Psoas muscle (tissue), 8 donors: Measurements from ENCODE around the gene RPP25L. TPM values are rescaled to one million over a fixed set of nuclear protein-coding genes. Genes with fewer than 3 reads are reported as not detected.

Experiments used
- ATAC-seq, 4 donors: fragments of 200-7000 bp; cut with Tn5 transposase; one replicate each; pipeline ENCODE4 v1.9.1; 2020; ENCODE audit warnings: moderate library complexity in 3 of 4, mild to moderate bottlenecking in 2 of 4
- DNase-seq, 2 donors: peaks; one replicate each; pipeline ENCODE4 v3.0.0-alpha.2; 2020
- H3K27ac ChIP-seq: fragments of 200-600 bp; one replicate; pipeline ENCODE4 v1.8.0; 2022
- H3K27me3 ChIP-seq, 3 donors: fragments of 200-600 bp in 1 of 3; one replicate each; pipeline versions ENCODE4 v1.6.1 to v1.8.0; 2013 to 2022; ENCODE audit warnings: low read length in 2 of 3, mild to moderate bottlenecking in 2 of 3, moderate library complexity in 1 of 3; ENCODE audit not compliant: insufficient read depth in 3 of 3
- H3K36me3 ChIP-seq, 2 donors: fragments of 200-600 bp in 1 of 2; one replicate each; pipeline versions ENCODE4 v1.6.1 to v1.8.0; 2013 to 2022; ENCODE audit warnings: low read depth in 1 of 2, mild to moderate bottlenecking in 1 of 2, moderate library complexity in 1 of 2; ENCODE audit not compliant: insufficient read depth in 1 of 2
- H3K4me1 ChIP-seq: fragments of 200-600 bp; one replicate; pipeline ENCODE4 v1.8.0; 2022
- H3K4me3 ChIP-seq: fragments of 200-600 bp; one replicate; pipeline ENCODE4 v1.8.0; 2022; ENCODE audit warnings: mild to moderate bottlenecking
- H3K9me3 ChIP-seq: fragments of 200-600 bp; one replicate; pipeline ENCODE4 v1.8.0; 2022
- WGBS, 3 donors: extraction: QIAGEN DNeasy Blood & Tissue Kit; methylation state at CpG; one replicate each; pipeline versions ENCODE4 v1.1.6 to v1.1.7; 2013; 5-methylcytosine and 5-hydroxymethylcytosine counted together
- intact Hi-C, 2 donors: fragments of 100-400 bp; cut with DNase I; formaldehyde crosslinking; loops; one replicate each; pipeline versions ENCODE4 v1.11.0 to v1.14.2; 2022
- polyA plus RNA-seq, 3 donors: library from polyadenylated mRNA; stranded (reverse); fragments of 200-250 nt; gene quantifications; one replicate each; pipeline ENCODE4 v1.2.3, GENCODE V29; 2013
- total RNA-seq, 4 donors: library from RNA; stranded (reverse); fragmentation: NEBNext Ultra II Directional in 2 of 4; extraction: Animal tissue kit (Norgen Biotek cat#: 25700) in 2 of 4; gene quantifications; one replicate each; pipeline versions ENCODE4 v1.2.1 to v1.2.4, GENCODE V29; 2021 to 2023
- TF ChIP-seq, protein P1 (sequence below): fragments of 200-600 bp; IDR thresholded peaks from one replicate; pipeline ENCODE4 v1.8.0; 2022; ENCODE audit warnings: antibody characterized with exemption
- donor health status: healthy with polysubstance abuse.
- donor health status: DM: no; HTN: no; CAD: no; lungs with moderate emphysema.
- donor health status: Bipolar disorder and iron deficiency.
- donor health status: healthy.
- donor health status: DM: yes; HTN: yes; CAD: no.
- donor health status: DM: no; HTN: no; CAD: no.
- donor health status: DM: no; HTN: no; CAD: no.
- donor health status: DM: yes; HTN: yes; CAD: no.

Gene RPP25L
- total and polyA plus RNA-seq, 7 donors = 58.5 to 124 (median 69.7) TPM

DNA sequence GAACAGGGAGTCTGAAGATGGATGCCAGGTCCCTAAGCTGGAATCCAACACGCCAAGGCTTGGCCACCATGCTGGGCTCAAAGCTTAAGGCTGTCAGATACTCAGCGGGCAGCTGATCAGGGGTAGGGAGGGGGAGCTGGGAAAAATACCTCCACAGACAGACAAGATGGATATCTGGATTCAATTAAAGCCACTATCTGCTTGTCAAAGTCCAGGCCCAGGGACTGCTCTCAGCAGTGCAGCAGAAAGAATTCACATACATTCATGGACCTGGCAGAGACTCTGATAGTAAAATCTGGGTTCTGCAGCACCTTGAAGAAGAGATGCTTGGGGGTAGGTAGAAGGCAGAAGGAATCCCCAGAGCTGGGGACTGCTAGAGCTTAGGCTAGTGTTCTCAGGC, 3.2 kb upstream of the RPP25L start:
- Histone ChIP-seq H3K36me3 (peaks cover 3 to 57% of the 10 kb centered on the region in 2 donors), H3K4me3 (no peak overlapping the region), H3K4me1 (peaks cover 30% of the 10 kb centered on the region), H3K27ac (no peak overlapping the region), H3K9me3 (no peaks in the 10 kb centered on the region), H3K27me3 (no peaks in the 10 kb centered on the region)
- WGBS, 3 donors = 71 to 93% (median 75%) methylated on average over 2 of the region's 2 CpGs
- no peak for ATAC-seq
- intact Hi-C loops = no loop called here
- TF ChIP-seq, protein P1, sequence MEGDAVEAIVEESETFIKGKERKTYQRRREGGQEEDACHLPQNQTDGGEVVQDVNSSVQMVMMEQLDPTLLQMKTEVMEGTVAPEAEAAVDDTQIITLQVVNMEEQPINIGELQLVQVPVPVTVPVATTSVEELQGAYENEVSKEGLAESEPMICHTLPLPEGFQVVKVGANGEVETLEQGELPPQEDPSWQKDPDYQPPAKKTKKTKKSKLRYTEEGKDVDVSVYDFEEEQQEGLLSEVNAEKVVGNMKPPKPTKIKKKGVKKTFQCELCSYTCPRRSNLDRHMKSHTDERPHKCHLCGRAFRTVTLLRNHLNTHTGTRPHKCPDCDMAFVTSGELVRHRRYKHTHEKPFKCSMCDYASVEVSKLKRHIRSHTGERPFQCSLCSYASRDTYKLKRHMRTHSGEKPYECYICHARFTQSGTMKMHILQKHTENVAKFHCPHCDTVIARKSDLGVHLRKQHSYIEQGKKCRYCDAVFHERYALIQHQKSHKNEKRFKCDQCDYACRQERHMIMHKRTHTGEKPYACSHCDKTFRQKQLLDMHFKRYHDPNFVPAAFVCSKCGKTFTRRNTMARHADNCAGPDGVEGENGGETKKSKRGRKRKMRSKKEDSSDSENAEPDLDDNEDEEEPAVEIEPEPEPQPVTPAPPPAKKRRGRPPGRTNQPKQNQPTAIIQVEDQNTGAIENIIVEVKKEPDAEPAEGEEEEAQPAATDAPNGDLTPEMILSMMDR = no peak
- no peak for DNase-seq

DNA sequence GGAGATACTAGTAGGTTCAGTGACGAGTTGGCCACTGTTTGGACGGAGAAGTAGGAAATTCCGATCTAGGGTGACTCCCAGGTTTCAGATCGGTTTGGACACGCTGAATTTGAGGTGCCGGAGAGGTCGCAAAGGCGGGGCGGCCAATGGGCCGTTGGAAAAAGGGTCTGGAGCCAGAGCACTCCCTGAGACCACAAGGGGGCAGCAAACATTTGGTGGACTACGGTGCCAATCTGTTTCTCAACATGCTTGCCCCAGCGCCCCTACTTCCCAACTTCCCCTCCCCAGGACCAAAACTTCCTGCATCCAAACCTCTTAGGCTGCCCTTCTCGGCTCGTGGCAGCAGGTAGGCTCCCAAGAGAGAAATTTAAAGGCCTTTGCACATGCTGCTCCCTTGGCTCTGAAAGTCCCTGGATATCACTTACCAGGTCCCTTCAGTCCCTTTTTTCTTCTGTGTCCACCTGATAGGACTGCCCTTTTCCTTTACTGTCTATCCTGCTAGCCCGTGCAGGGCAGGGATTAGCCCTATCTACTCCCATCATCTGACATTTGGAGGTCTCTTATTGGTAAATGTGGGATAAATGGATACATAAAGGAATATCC, 992 bp upstream of the RPP25L start:
- TF ChIP-seq, protein P1 = peak; percentile 82
- Histone ChIP-seq H3K4me3 (peak overlapping the region; percentile 73), H3K36me3 (peaks cover 3 to 48% of the 10 kb centered on the region in 2 donors), H3K27me3 (no peaks in the 10 kb centered on the region), H3K4me1 (peaks cover 26% of the 10 kb centered on the region), H3K27ac (peak overlapping the region; percentile 84), H3K9me3 (no peaks in the 10 kb centered on the region)
- 1 to 2% (median 1%) methylated on average over 15 of the region's 15 CpGs for WGBS, 3 donors
- peak; percentile 62 to 82 (median 71) for ATAC-seq
- DNase-seq = peak; percentile 75 to 84
- intact Hi-C loops = loop anchor here in 1 of 2 donors (1.0 to 5.0 kb wide), 2 partner anchors 19 to 89 kb away; no protein-coding TSS in a partner anchor

DNA sequence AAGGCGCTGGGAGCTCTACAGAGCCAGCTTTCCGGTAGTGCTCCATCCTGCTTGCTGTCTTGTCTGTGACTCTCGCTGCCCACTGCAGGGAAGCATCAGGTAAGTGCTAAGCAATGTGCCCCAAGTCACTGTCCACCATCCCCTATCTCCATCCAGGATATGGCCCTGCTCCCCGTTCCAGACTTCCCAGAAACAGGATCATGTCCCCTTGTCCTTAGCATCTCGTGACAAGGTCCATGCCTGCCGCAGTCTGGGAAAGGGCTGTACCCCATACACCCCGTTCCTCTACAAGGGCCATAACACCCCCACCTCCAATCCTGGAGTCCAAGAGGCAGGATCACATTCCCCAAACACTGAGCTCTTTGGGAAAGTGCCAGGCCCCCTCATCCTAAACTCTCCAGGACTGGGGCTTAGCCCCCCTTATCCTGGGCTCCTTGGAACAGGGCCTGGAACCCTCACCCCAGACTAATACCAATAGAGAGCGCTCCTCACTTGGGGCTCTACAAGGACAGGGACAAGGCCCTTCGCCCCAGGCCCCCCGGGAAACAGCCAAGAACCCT, 566 bp downstream of the RPP25L start:
- DNase-seq = peak in 1 of 2 donors; percentile 62
- Histone ChIP-seq H3K9me3 (no peaks in the 10 kb centered on the region), H3K4me1 (peaks cover 26% of the 10 kb centered on the region), H3K27ac (peak overlapping the region; percentile 84), H3K36me3 (peaks cover 3 to 33% of the 10 kb centered on the region in 2 donors), H3K27me3 (no peaks in the 10 kb centered on the region), H3K4me3 (peak overlapping the region; percentile 73)
- TF ChIP-seq, protein P1 = no peak
- intact Hi-C loops = loop anchor here in 1 of 2 donors (5.0 kb wide), 1 partner anchor 91 kb away; no protein-coding TSS in a partner anchor
- 22 to 49% (median 31%) methylated on average over 10 of the region's 10 CpGs for WGBS, 3 donors
- ATAC-seq = peak; percentile 28 to 50 (median 34)

DNA sequence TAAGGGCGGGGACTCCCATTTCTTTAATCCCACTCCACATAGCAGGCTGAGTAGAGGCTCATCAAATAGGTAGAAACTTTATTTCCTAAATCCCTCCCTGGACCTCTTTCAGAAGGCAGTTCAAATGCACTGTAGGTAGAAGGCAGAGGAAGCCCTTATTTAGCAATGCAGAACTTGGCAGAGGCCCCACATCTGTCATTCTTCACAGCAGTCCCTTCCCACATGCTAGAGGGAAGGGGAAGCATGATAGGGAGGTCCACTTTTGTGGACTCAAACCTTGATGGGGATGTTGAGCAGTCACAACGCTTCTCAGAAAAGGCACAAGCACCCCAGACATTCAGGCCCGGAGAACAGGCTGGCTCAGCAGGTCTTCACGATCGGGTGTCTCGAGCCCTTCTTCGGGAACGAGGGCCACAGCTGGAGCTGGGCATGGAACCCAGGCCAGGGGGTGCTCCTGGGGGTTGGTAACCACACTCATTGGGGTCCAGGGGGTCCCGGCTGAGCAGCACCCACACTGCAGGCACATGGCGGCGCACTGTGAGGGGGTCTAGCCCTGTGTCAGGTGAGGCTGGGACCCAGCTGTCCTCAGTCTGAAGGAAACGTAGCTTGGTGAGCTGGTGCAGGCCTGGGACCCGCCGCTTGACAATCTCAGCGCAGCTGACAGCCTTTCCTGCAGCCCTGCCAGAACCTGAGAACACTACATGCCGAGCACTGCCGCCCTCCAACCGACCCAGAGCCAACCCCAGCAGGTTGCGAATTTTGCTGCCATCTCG, 1.3 kb downstream of the RPP25L start:
- ATAC-seq = peak; percentile 28 to 69 (median 50)

More for the DNA sequence above, 1.3 kb downstream of the RPP25L start:
- H3K27ac ChIP-seq = peak overlapping the region; percentile 84
- intact Hi-C loops = loop anchor here in 1 of 2 donors (5.0 kb wide), 1 partner anchor 92 kb away; no protein-coding TSS in a partner anchor
- peaks cover 26% of the 10 kb centered on the region for H3K4me1 ChIP-seq
- DNase-seq = peak in 1 of 2 donors; percentile 62
- H3K36me3 ChIP-seq = peaks cover 0 to 26% of the 10 kb centered on the region in 2 donors
- no peaks in the 10 kb centered on the region for H3K27me3 ChIP-seq
- TF ChIP-seq, protein P1 = no peak
- H3K4me3 ChIP-seq = peak overlapping the region; percentile 73
- no peaks in the 10 kb centered on the region for H3K9me3 ChIP-seq
- 45 to 72% (median 55%) methylated on average over 19 to 20 of the region's 20 CpGs for WGBS, 3 donors
